GM13977 (cell line): ENCODE results near the gene PSENEN.

ENCODE experiments used
- DNase-seq: peaks from one replicate; pipeline ENCODE4 v3.0.0; 2012; ENCODE audit warnings: low spot score
- CTCF ChIP-seq: IDR thresholded peaks from 2 replicates; pipeline ENCODE4 v1.5.1; 2012; ENCODE audit warnings: mild to moderate bottlenecking, control low read depth; ENCODE audit not compliant: insufficient read depth; ENCODE audit errors: extremely low read depth, missing control alignments
- in situ Hi-C: fragments of 300-500 bp; cut with MboI; formaldehyde crosslinking; loops from one replicate; pipeline ENCODE4 v1.12.0; 2022; ENCODE audit warnings: low sequenced_read_pairs, low pct_unique_long_range_greater_than_20kb, mixed read lengths, inconsistent platforms; ENCODE audit not compliant: unreplicated experiment

The PSENEN gene

GRCh38 chr19:35788205-35788960, 42.9 kb downstream of the PSENEN start:
- TF ChIP-seq CTCF = no peak
- no peak for DNase-seq
- in situ Hi-C loops = no loop called here

GRCh38 chr19:35789195-35789977, 43.9 kb downstream of the PSENEN start:
- TF ChIP-seq CTCF = no peak
- DNase-seq = no peak
- in situ Hi-C loops = no loop called here

GRCh38 chr19:35789978-35790944, 44.8 kb downstream of the PSENEN start:
- TF ChIP-seq CTCF = no peak
- DNase-seq = no peak
- in situ Hi-C loops = no loop called here

GRCh38 chr19:35790981-35791813, 45.7 kb downstream of the PSENEN start:
- in situ Hi-C loops = no loop called here
- peak; percentile 38 for TF ChIP-seq CTCF
- no peak for DNase-seq

GRCh38 chr19:35791814-35792279, 46.4 kb downstream of the PSENEN start:
- TF ChIP-seq CTCF = no peak
- no peak for DNase-seq
- in situ Hi-C loops = no loop called here
